DND-41 (cell line): ENCODE results near the gene ING2.
"Not testable (repeated sequence)": the region's sequence is repeated elsewhere in the genome, so short reads cannot be mapped to it uniquely, and the experiment has no call there.

Experiments
- ATAC-seq: fragments of 200-7000 bp; cut with Tn5 transposase; 3 replicates; pipeline ENCODE4 v1.9.1; 2021; ENCODE audit warnings: low read depth; ENCODE audit not compliant: insufficient read depth
- DNase-seq: peaks from one replicate; pipeline ENCODE4 v3.0.0-alpha.2; 2020
- H2AFZ ChIP-seq: 2 replicates; pipeline ENCODE4 v1.6.0; 2012; ENCODE audit warnings: low read depth, low read length
- H3K27ac ChIP-seq: 2 replicates; pipeline ENCODE4 v1.5.1; 2012; ENCODE audit warnings: low read length, inconsistent platforms
- H3K27me3 ChIP-seq: fragments of 200-600 bp; sonication (generic); 2 replicates; pipeline ENCODE4 v1.6.0; 2012; ENCODE audit warnings: low read length, mild to moderate bottlenecking, inconsistent platforms; ENCODE audit not compliant: insufficient read depth, poor library complexity
- H3K36me3 ChIP-seq: 2 replicates; pipeline ENCODE4 v1.5.1; 2012; ENCODE audit warnings: low read length, inconsistent platforms; ENCODE audit not compliant: insufficient read depth
- H3K4me1 ChIP-seq: 2 replicates; pipeline ENCODE4 v1.5.1; 2012; ENCODE audit warnings: mild to moderate bottlenecking, low read length; ENCODE audit not compliant: insufficient read depth
- H3K4me2 ChIP-seq: 2 replicates; pipeline ENCODE4 v1.6.0; 2012; ENCODE audit warnings: mild to moderate bottlenecking, moderate library complexity, low read length, inconsistent platforms; ENCODE audit not compliant: insufficient read depth
- H3K4me3 ChIP-seq, 2 experiments: fragments of 200-600 bp in 1 of 2; shearing (Covaris generic) in 1 of 2; 2 replicates each; pipeline ENCODE4 v1.5.1; 2012 to 2016; ENCODE audit warnings: inconsistent platforms in 2 of 2, low read length in 2 of 2, mild to moderate bottlenecking in 2 of 2, low read depth in 1 of 2, moderate library complexity in 1 of 2
- H3K79me2 ChIP-seq: 2 replicates; pipeline ENCODE4 v1.6.0; 2012; ENCODE audit warnings: low read length, inconsistent platforms; ENCODE audit not compliant: insufficient read depth
- H3K9ac ChIP-seq: 2 replicates; pipeline ENCODE4 v1.6.0; 2012; ENCODE audit warnings: low read depth, mild to moderate bottlenecking, inconsistent platforms, low read length, moderate library complexity
- H3K9me3 ChIP-seq: 2 replicates; pipeline ENCODE4 v1.5.1; 2012; ENCODE audit warnings: low read length, moderate library complexity, mild to moderate bottlenecking, inconsistent platforms; ENCODE audit not compliant: insufficient read depth, severe bottlenecking
- H4K20me1 ChIP-seq: 2 replicates; pipeline ENCODE4 v1.6.0; 2012; ENCODE audit warnings: low read length; ENCODE audit not compliant: insufficient read depth
- CTCF ChIP-seq: IDR thresholded peaks from 2 replicates; pipeline ENCODE4 v1.5.1; 2012; ENCODE audit warnings: borderline replicate concordance, low read length, moderate library complexity, mild to moderate bottlenecking; ENCODE audit not compliant: poor library complexity, severe bottlenecking; ENCODE audit errors: extremely low read depth
- EZH2 ChIP-seq: IDR thresholded peaks from 3 replicates; pipeline ENCODE4 v1.6.1; 2012; ENCODE audit warnings: borderline replicate concordance, low read depth, mild to moderate bottlenecking, moderate library complexity, low read length, inconsistent platforms; ENCODE audit not compliant: severe bottlenecking

ING2 gene

GRCh38 chr4:183470821-183471220 is 34.0 kb upstream of the ING2 start:
- H3K9me3 ChIP-seq: no peaks in the 10 kb centered on the region
- DNase-seq: no peak
- no peak overlapping the region for H3K27ac ChIP-seq
- no peaks in the 10 kb centered on the region for H4K20me1 ChIP-seq
- no peaks in the 10 kb centered on the region for H3K36me3 ChIP-seq
- H2AFZ ChIP-seq: no peak overlapping the region
- no peak overlapping the region for H3K4me2 ChIP-seq
- H3K9ac ChIP-seq: no peak overlapping the region
- TF ChIP-seq CTCF: no peak
- no peak for TF ChIP-seq EZH2
- ATAC-seq: no peak
- no peaks in the 10 kb centered on the region for H3K79me2 ChIP-seq
- H3K4me1 ChIP-seq: 0 out of 2 replicates have a peak, but pooled peaks cover 2% of the 10 kb centered on the region
- no peak overlapping the region for H3K4me3 ChIP-seq
- H3K27me3 ChIP-seq: no peaks in the 10 kb centered on the region

- H3K27me3 ChIP-seq: no peaks in the 10 kb centered on the region
- H2AFZ ChIP-seq: peak overlapping the region; percentile 14; the same call in 1 of the 2 replicates
- no peak overlapping the region for H3K4me3 ChIP-seq
- no peak overlapping the region for H3K9ac ChIP-seq
- peak; percentile 98 for ATAC-seq
- H4K20me1 ChIP-seq: no peaks in the 10 kb centered on the region
- no peaks in the 10 kb centered on the region for H3K9me3 ChIP-seq
- DNase-seq: peak; percentile 79
- no peaks in the 10 kb centered on the region for H3K4me1 ChIP-seq
- no peak overlapping the region for H3K27ac ChIP-seq
- TF ChIP-seq EZH2 (no peak), CTCF (peak; percentile 92)
- H3K79me2 ChIP-seq: no peaks in the 10 kb centered on the region
- no peaks in the 10 kb centered on the region for H3K36me3 ChIP-seq
- H3K4me2 ChIP-seq: no peak overlapping the region
Observed at GRCh38 chr4:183471946-183472708, 32.7 kb upstream of the ING2 start.

GRCh38 chr4:183478123-183478522 is 26.7 kb upstream of the ING2 start:
- no peaks in the 10 kb centered on the region for H4K20me1 ChIP-seq
- no peak overlapping the region for H3K4me3 ChIP-seq
- no peaks in the 10 kb centered on the region for H3K79me2 ChIP-seq
- no peak for TF ChIP-seq CTCF
- TF ChIP-seq EZH2: no peak
- DNase-seq (no peak), ATAC-seq (no peak)
- no peaks in the 10 kb centered on the region for H3K9me3 ChIP-seq
- no peak overlapping the region for H3K9ac ChIP-seq
- H3K27ac ChIP-seq: no peak overlapping the region
- no peak overlapping the region for H2AFZ ChIP-seq
- H3K4me1 ChIP-seq: no peaks in the 10 kb centered on the region
- H3K36me3 ChIP-seq: no peaks in the 10 kb centered on the region
- H3K4me2 ChIP-seq: no peak overlapping the region
- H3K27me3 ChIP-seq: no peaks in the 10 kb centered on the region

- no peak overlapping the region for H3K4me3 ChIP-seq
- ATAC-seq: no peak
- H3K79me2 ChIP-seq: no peaks in the 10 kb centered on the region
- H3K4me1 ChIP-seq: no peaks in the 10 kb centered on the region
- H3K4me2 ChIP-seq: no peak overlapping the region
- H3K27me3 ChIP-seq: no peaks in the 10 kb centered on the region
- H3K9ac ChIP-seq: no peak overlapping the region
- TF ChIP-seq CTCF (no peak), EZH2 (no peak)
- DNase-seq: no peak
- no peak overlapping the region for H3K27ac ChIP-seq
- H3K36me3 ChIP-seq: no peaks in the 10 kb centered on the region
- no peaks in the 10 kb centered on the region for H4K20me1 ChIP-seq
- no peaks in the 10 kb centered on the region for H3K9me3 ChIP-seq
- no peak overlapping the region for H2AFZ ChIP-seq
Observed at GRCh38 chr4:183478926-183479325, 25.9 kb upstream of the ING2 start.

- not testable (repeated sequence) for H3K27me3 ChIP-seq, H3K27ac ChIP-seq, H3K4me2 ChIP-seq, H3K36me3 ChIP-seq, H4K20me1 ChIP-seq, H3K9ac ChIP-seq, H3K4me3 ChIP-seq, H3K9me3 ChIP-seq, ATAC-seq, DNase-seq, H3K4me1 ChIP-seq, H3K79me2 ChIP-seq, H2AFZ ChIP-seq
Observed at GRCh38 chr4:183482515-183483095, 22.3 kb upstream of the ING2 start.
